HuH-7.5 (cell line): Measurements from ENCODE around the gene MCUB.

ENCODE experiments used
- DNase-seq: peaks from one replicate; pipeline ENCODE4 v3.0.0; 2011; ENCODE audit warnings: low spot score

Gene MCUB

GRCh38 chr4:109729718-109730618 is 169.9 kb downstream of the MCUB start, which contains the start of gene PLA2G12A:
TSS of gene PLA2G12A (minus strand) at chr4:109730070. CDS start at chr4:109729809, 261 bp downstream.
- DNase-seq: peak; percentile 61

- DNase-seq: no peak
These were observed 170.8 kb downstream of the MCUB start for GRCh38 chr4:109730619-109731545.

GRCh38 chr4:109733728-109734127 is 173.7 kb downstream of the MCUB start:
- no peak for DNase-seq

- no peak for DNase-seq
These were observed 175.7 kb downstream of the MCUB start for GRCh38 chr4:109735566-109736365.
